ENCODE data around the gene CHIT1.

CHIT1 gene

GRCh38 chr1:203229471-203230135 lies at the start of gene CHIT1:
CHIT1 (minus strand) TSS chr1:203229673; CDS start chr1:203229636, 37 bp downstream.
- no peak for DNase-seq (ENCODE audit: low read depth in 4 of 4, low spot score in 1 of 4)

- DNase-seq (ENCODE audit: low read depth in 4 of 4, low spot score in 1 of 4) = no peak
These were observed 49.5 kb upstream of the CHIT1 start for GRCh38 chr1:203278885-203279406.

GRCh38 chr1:203278082-203278884 lies 48.8 kb upstream of the CHIT1 start:
- DNase-seq (ENCODE audit: low read depth in 4 of 4, low spot score in 1 of 4) = no peak

- no peak for DNase-seq (ENCODE audit: low read depth in 4 of 4, low spot score in 1 of 4)
These were observed 47.6 kb upstream of the CHIT1 start for GRCh38 chr1:203276916-203277545.

- DNase-seq (ENCODE audit: low read depth in 4 of 4, low spot score in 1 of 4) = no peak
These were observed 46.9 kb upstream of the CHIT1 start for GRCh38 chr1:203276408-203276807.

- DNase-seq (ENCODE audit: low read depth in 4 of 4, low spot score in 1 of 4) = no peak
These were observed 46.3 kb upstream of the CHIT1 start for GRCh38 chr1:203275656-203276272.

- no peak for DNase-seq (ENCODE audit: low read depth in 4 of 4, low spot score in 1 of 4)
These were observed 45.3 kb upstream of the CHIT1 start for GRCh38 chr1:203274603-203275381.

- no peak for DNase-seq (ENCODE audit: low read depth in 4 of 4, low spot score in 1 of 4)
These were observed 44.6 kb upstream of the CHIT1 start for GRCh38 chr1:203273869-203274602.

- DNase-seq (ENCODE audit: low read depth in 4 of 4, low spot score in 1 of 4) = peak; percentile 86 to 95 (median 90)
These were observed 43.9 kb upstream of the CHIT1 start for GRCh38 chr1:203273206-203273868.

GRCh38 chr1:203272633-203273205 lies 43.2 kb upstream of the CHIT1 start:
- DNase-seq (ENCODE audit: low read depth in 4 of 4, low spot score in 1 of 4) = no peak

GRCh38 chr1:203271962-203272632 lies 42.6 kb upstream of the CHIT1 start:
- DNase-seq (ENCODE audit: low read depth in 4 of 4, low spot score in 1 of 4) = no peak

- DNase-seq (ENCODE audit: low read depth in 4 of 4, low spot score in 1 of 4) = peak in 2 of 4 experiments; percentile 54 to 58
These were observed 41.7 kb upstream of the CHIT1 start for GRCh38 chr1:203271018-203271743.

GRCh38 chr1:203270448-203270847 lies 41.0 kb upstream of the CHIT1 start:
- no peak for DNase-seq (ENCODE audit: low read depth in 4 of 4, low spot score in 1 of 4)

- DNase-seq (ENCODE audit: low read depth in 4 of 4, low spot score in 1 of 4) = no peak
These were observed 40.2 kb upstream of the CHIT1 start for GRCh38 chr1:203269654-203270020.

GRCh38 chr1:203268901-203269653 lies 39.6 kb upstream of the CHIT1 start:
- no peak for DNase-seq (ENCODE audit: low read depth in 4 of 4, low spot score in 1 of 4)

- DNase-seq (ENCODE audit: low read depth in 4 of 4, low spot score in 1 of 4) = no peak
These were observed 38.4 kb upstream of the CHIT1 start for GRCh38 chr1:203267912-203268311.

GRCh38 chr1:203267347-203267846 lies 37.9 kb upstream of the CHIT1 start:
- DNase-seq (ENCODE audit: low read depth in 4 of 4, low spot score in 1 of 4) = peak; percentile 64 to 72 (median 68)
